Measurements from ENCODE around the gene KIDINS220. TPM values are rescaled to one million over a fixed set of nuclear protein-coding genes. Genes with fewer than 3 reads are reported as not detected.

The KIDINS220 gene
- total RNA-seq, 2 donors from 2014 or later, result 36.1 to 49.9 TPM

- no peak for TF ChIP-seq CTCF (IDR thresholded peaks at IDR 0.05)
Observed at GRCh38 chr2:8841932-8842331, 4.5 kb upstream of the KIDINS220 start.

GRCh38 chr2:8840475-8841091 lies 3.2 kb upstream of the KIDINS220 start:
- no peak for TF ChIP-seq CTCF (IDR thresholded peaks at IDR 0.05)
- Histone ChIP-seq H3K36me3 (no peaks in the 10 kb centered on the region), H3K27ac (no peak overlapping the region), H3K4me1 (peaks cover 0 to 16% of the 10 kb centered on the region in 2 donors), H3K4me3 (no peak overlapping the region), H3K9me3 (no peaks in the 10 kb centered on the region), H3K27me3 (no peaks in the 10 kb centered on the region)
- DNase-seq (ENCODE audit: low spot score), result no peak

More at GRCh38 chr2:8841932-8842331, 4.5 kb upstream of the KIDINS220 start:
- Histone ChIP-seq H3K9me3 (no peaks in the 10 kb centered on the region), H3K36me3 (no peaks in the 10 kb centered on the region), H3K27me3 (no peaks in the 10 kb centered on the region), H3K4me3 (no peak overlapping the region), H3K27ac (no peak overlapping the region), H3K4me1 (peaks cover 0 to 4% of the 10 kb centered on the region in 2 donors)
- no peak for DNase-seq (ENCODE audit: low spot score)

GRCh38 chr2:8839189-8839965 lies 2.0 kb upstream of the KIDINS220 start:
- H3K4me3 ChIP-seq, result no peak overlapping the region
- no peaks in the 10 kb centered on the region for H3K27me3 ChIP-seq
- H3K4me1 ChIP-seq, result peaks cover 0 to 28% of the 10 kb centered on the region in 2 donors
- H3K36me3 ChIP-seq, result no peaks in the 10 kb centered on the region
- H3K9me3 ChIP-seq, result no peaks in the 10 kb centered on the region
- TF ChIP-seq CTCF (IDR thresholded peaks at IDR 0.05), result no peak
- no peak for DNase-seq (ENCODE audit: low spot score)
- H3K27ac ChIP-seq, result no peak overlapping the region

- DNase-seq (ENCODE audit: low spot score), result no peak
- Histone ChIP-seq H3K4me3 (peak overlapping the region; percentile 89 to 99), H3K9me3 (no peaks in the 10 kb centered on the region), H3K4me1 (peaks cover 0 to 37% of the 10 kb centered on the region in 2 donors), H3K36me3 (no peaks in the 10 kb centered on the region), H3K27ac (peak overlapping the region; percentile 78 to 90), H3K27me3 (no peaks in the 10 kb centered on the region)
- no peak for TF ChIP-seq CTCF (IDR thresholded peaks at IDR 0.05)
Observed at GRCh38 chr2:8837795-8838140, 355 bp upstream of the KIDINS220 start.

- DNase-seq (ENCODE audit: low spot score), result no peak
- H3K36me3 ChIP-seq, result no peaks in the 10 kb centered on the region
- no peak for TF ChIP-seq CTCF (IDR thresholded peaks at IDR 0.05)
- no peaks in the 10 kb centered on the region for H3K9me3 ChIP-seq
- no peak overlapping the region for H3K4me3 ChIP-seq
- peaks cover 0 to 44% of the 10 kb centered on the region in 2 donors for H3K4me1 ChIP-seq
- no peak overlapping the region for H3K27ac ChIP-seq
- no peaks in the 10 kb centered on the region for H3K27me3 ChIP-seq
Observed at GRCh38 chr2:8835279-8835678, 2.1 kb downstream of the KIDINS220 start.

All from right atrium auricular region (tissue), 2 donors.